CD14-positive monocyte (primary cell): Measurements from ENCODE around the gene APC. TPM values are rescaled to one million over a fixed set of nuclear protein-coding genes. Genes with fewer than 3 reads are reported as not detected.

Source experiments
- DNase-seq, 3 donors: peaks; one replicate each; pipeline ENCODE4 v3.0.0-alpha.2; 2011 to 2022
- H2AFZ ChIP-seq: 2 replicates; pipeline ENCODE4 v1.6.0; 2012; ENCODE audit warnings: mild to moderate bottlenecking, low read depth, low read length, inconsistent platforms; ENCODE audit not compliant: insufficient read depth, poor library complexity, severe bottlenecking
- H3K27ac ChIP-seq, 2 donors: 1 replicate in 1 of 2; 2 replicates in 1 of 2; pipeline ENCODE4 v1.5.1; 2012 to 2013; ENCODE audit warnings: low read length in 2 of 2, control low read depth in 1 of 2, inconsistent platforms in 1 of 2, low read depth in 1 of 2, mild to moderate bottlenecking in 1 of 2
- H3K27me3 ChIP-seq, 2 donors: one replicate each; pipeline versions ENCODE4 v1.6.0 to v1.6.1; 2011 to 2013; ENCODE audit warnings: low read length in 2 of 2; ENCODE audit not compliant: control insufficient read depth in 2 of 2, insufficient read depth in 2 of 2
- H3K36me3 ChIP-seq, 2 donors: replicated peaks in 1 of 2; 1 replicate in 1 of 2; 2 replicates in 1 of 2; pipeline versions ENCODE4 v1.5.1 to v1.6.1; 2012 to 2013; ENCODE audit warnings: low read length in 2 of 2, control low read depth in 1 of 2, inconsistent platforms in 1 of 2, mild to moderate bottlenecking in 1 of 2; ENCODE audit not compliant: insufficient read depth in 2 of 2, control insufficient read depth in 1 of 2
- H3K4me1 ChIP-seq, 2 donors: 1 replicate in 1 of 2; 2 replicates in 1 of 2; pipeline versions ENCODE4 v1.5.1 to v1.6.1; 2012 to 2013; ENCODE audit warnings: low read length in 2 of 2, control low read depth in 1 of 2, inconsistent platforms in 1 of 2, mild to moderate bottlenecking in 1 of 2, moderate library complexity in 1 of 2; ENCODE audit not compliant: insufficient read depth in 2 of 2, control insufficient read depth in 1 of 2
- H3K4me2 ChIP-seq: replicated peaks from 2 replicates; pipeline ENCODE3; 2012; ENCODE audit warnings: low read length, moderate library complexity, mild to moderate bottlenecking; ENCODE audit not compliant: poor library complexity, severe bottlenecking; ENCODE audit errors: extremely low read depth
- H3K4me3 ChIP-seq, 3 experiments: fragments of 200-600 bp in 1 of 3; sonication (generic) in 1 of 3; replicated peaks in 1 of 3; 1 replicate in 2 of 3; 2 replicates in 1 of 3; pipeline ENCODE4 v1.5.1; 2011 to 2013; ENCODE audit warnings: low read length in 3 of 3, mild to moderate bottlenecking in 3 of 3, control low read depth in 2 of 3, low read depth in 2 of 3, inconsistent platforms in 1 of 3, moderate library complexity in 1 of 3
- H3K79me2 ChIP-seq: 2 replicates; pipeline ENCODE4 v1.6.0; 2012; ENCODE audit warnings: mild to moderate bottlenecking, control low read depth, inconsistent platforms, low read length, moderate library complexity; ENCODE audit not compliant: insufficient read depth
- H3K9ac ChIP-seq: 2 replicates; pipeline ENCODE4 v1.6.0; 2017; ENCODE audit warnings: low read length, mild to moderate bottlenecking; ENCODE audit not compliant: insufficient read depth, poor library complexity, severe bottlenecking
- H3K9me3 ChIP-seq, 2 donors: replicated peaks in 1 of 2; 1 replicate in 1 of 2; 2 replicates in 1 of 2; pipeline versions ENCODE4 v1.5.1 to v1.6.1; 2012 to 2013; ENCODE audit warnings: low read length in 2 of 2, control low read depth in 1 of 2; ENCODE audit not compliant: control insufficient read depth in 1 of 2, insufficient read depth in 1 of 2
- H4K20me1 ChIP-seq: 2 replicates; pipeline ENCODE4 v1.6.0; 2012; ENCODE audit warnings: mild to moderate bottlenecking, low read length, control low read depth, moderate library complexity; ENCODE audit not compliant: insufficient read depth
- H3K27ac Mint-ChIP-seq, 7 donors: one replicate each; pipeline ENCODE4 v1.8.0; 2020; ENCODE audit warnings: mild to moderate bottlenecking in 7 of 7, mixed read lengths in 7 of 7, moderate library complexity in 6 of 7, inconsistent platforms in 2 of 7
- H3K27me3 Mint-ChIP-seq, 3 donors: one replicate each; pipeline ENCODE4 v1.8.0; 2021 to 2022; ENCODE audit warnings: low read depth in 3 of 3, mild to moderate bottlenecking in 3 of 3, mixed read lengths in 3 of 3, moderate library complexity in 3 of 3, inconsistent platforms in 1 of 3
- H3K36me3 Mint-ChIP-seq, 2 donors: one replicate each; pipeline ENCODE4 v1.8.0; 2020; ENCODE audit warnings: mixed read lengths in 2 of 2, inconsistent platforms in 1 of 2, mild to moderate bottlenecking in 1 of 2
- H3K4me1 Mint-ChIP-seq: one replicate; pipeline ENCODE4 v1.8.0; 2020; ENCODE audit warnings: mild to moderate bottlenecking, mixed read lengths
- H3K4me3 Mint-ChIP-seq, 2 donors: one replicate each; pipeline ENCODE4 v1.8.0; 2020; ENCODE audit warnings: mild to moderate bottlenecking in 2 of 2, mixed read lengths in 2 of 2, moderate library complexity in 1 of 2
- H3K9me3 Mint-ChIP-seq, 7 donors: one replicate each; pipeline ENCODE4 v1.8.0; 2020 to 2022; ENCODE audit warnings: mixed read lengths in 7 of 7, mild to moderate bottlenecking in 6 of 7, moderate library complexity in 6 of 7, inconsistent platforms in 2 of 7
- WGBS: methylation state at CpG from one replicate; pipeline ENCODE4 v1.1.5; 2013; ENCODE audit warnings: missing lambda C conversion rate; ENCODE audit not compliant: insufficient coverage; 5-methylcytosine and 5-hydroxymethylcytosine counted together
- intact Hi-C, 2 donors: fragments of 100-400 bp; cut with micrococcal nuclease; formaldehyde crosslinking; loops; one replicate each; pipeline versions ENCODE4 v1.15.0 to v1.15.1; 2023
- polyA plus RNA-seq, 3 donors: library from polyadenylated mRNA; depleted of rRNA in 1 of 3; unstranded in 2 of 3; stranded (reverse) in 1 of 3; fragments of 300-500 nt in 2 of 3; fragments of >200 nt in 1 of 3; fragmentation: Illumina TruSeq in 2 of 3; gene quantifications; 1 replicate in 2 of 3; 2 replicates in 1 of 3; pipeline ENCODE4 v1.2.3, GENCODE V29; 2012 to 2021
- TF ChIP-seq, protein P1 (sequence below): fragments of 200-600 bp; IDR thresholded peaks from one replicate; pipeline ENCODE4 v1.8.0; 2022; ENCODE audit warnings: antibody characterized with exemption, mild to moderate bottlenecking

Gene APC
- polyA plus RNA-seq, 3 donors = 6.5 to 13.6 (median 9.0) TPM

GRCh38 chr5:112794410-112794809, 56.7 kb downstream of the APC start:
- no peak for DNase-seq
- H3K36me3 ChIP-seq = peaks cover 56 to 98% of the 10 kb centered on the region in 2 donors
- no peak overlapping the region for H3K27ac ChIP-seq
- H3K36me3 Mint-ChIP-seq = peaks cover 60 to 73% of the 10 kb centered on the region in 2 donors
- H3K9ac ChIP-seq = no peak overlapping the region
- H2AFZ ChIP-seq = no peak overlapping the region
- H3K27me3 ChIP-seq = no peaks in the 10 kb centered on the region
- H3K9me3 ChIP-seq = no peaks in the 10 kb centered on the region
- no peak overlapping the region for H3K4me3 Mint-ChIP-seq
- H3K4me2 ChIP-seq = no peak overlapping the region
- H3K4me3 ChIP-seq = no peak overlapping the region
- no peaks in the 10 kb centered on the region for H3K27me3 Mint-ChIP-seq
- peaks cover 3% of the 10 kb centered on the region for H3K4me1 Mint-ChIP-seq
- no peaks in the 10 kb centered on the region for H3K9me3 Mint-ChIP-seq
- H3K4me1 ChIP-seq = no peaks in the 10 kb centered on the region
- H4K20me1 ChIP-seq = no peaks in the 10 kb centered on the region
- peak overlapping the region in 5 of 7 donors; percentile 10 to 40 (median 36) for H3K27ac Mint-ChIP-seq
- TF ChIP-seq, protein P1, sequence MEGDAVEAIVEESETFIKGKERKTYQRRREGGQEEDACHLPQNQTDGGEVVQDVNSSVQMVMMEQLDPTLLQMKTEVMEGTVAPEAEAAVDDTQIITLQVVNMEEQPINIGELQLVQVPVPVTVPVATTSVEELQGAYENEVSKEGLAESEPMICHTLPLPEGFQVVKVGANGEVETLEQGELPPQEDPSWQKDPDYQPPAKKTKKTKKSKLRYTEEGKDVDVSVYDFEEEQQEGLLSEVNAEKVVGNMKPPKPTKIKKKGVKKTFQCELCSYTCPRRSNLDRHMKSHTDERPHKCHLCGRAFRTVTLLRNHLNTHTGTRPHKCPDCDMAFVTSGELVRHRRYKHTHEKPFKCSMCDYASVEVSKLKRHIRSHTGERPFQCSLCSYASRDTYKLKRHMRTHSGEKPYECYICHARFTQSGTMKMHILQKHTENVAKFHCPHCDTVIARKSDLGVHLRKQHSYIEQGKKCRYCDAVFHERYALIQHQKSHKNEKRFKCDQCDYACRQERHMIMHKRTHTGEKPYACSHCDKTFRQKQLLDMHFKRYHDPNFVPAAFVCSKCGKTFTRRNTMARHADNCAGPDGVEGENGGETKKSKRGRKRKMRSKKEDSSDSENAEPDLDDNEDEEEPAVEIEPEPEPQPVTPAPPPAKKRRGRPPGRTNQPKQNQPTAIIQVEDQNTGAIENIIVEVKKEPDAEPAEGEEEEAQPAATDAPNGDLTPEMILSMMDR = no peak
- intact Hi-C loops = no loop called here
- WGBS = 98% methylated on average over 4 of the region's 4 CpGs
- H3K79me2 ChIP-seq = no peaks in the 10 kb centered on the region

GRCh38 chr5:112795342-112795741, 57.7 kb downstream of the APC start:
- intact Hi-C loops = no loop called here
- no peak overlapping the region for H3K4me3 ChIP-seq
- Mint-ChIP-seq H3K4me3 (no peak overlapping the region), H3K4me1 (peaks cover 3% of the 10 kb centered on the region), H3K9me3 (no peaks in the 10 kb centered on the region), H3K27ac (peak overlapping the region in 2 of 7 donors; percentile 20 to 77), H3K36me3 (peaks cover 63 to 70% of the 10 kb centered on the region in 2 donors), H3K27me3 (no peaks in the 10 kb centered on the region)
- H3K9ac ChIP-seq = no peak overlapping the region
- H2AFZ ChIP-seq = no peak overlapping the region
- WGBS = 100% methylated on average over 2 of the region's 3 CpGs
- H3K79me2 ChIP-seq = no peaks in the 10 kb centered on the region
- DNase-seq = no peak
- TF ChIP-seq, protein P1 = no peak
- peaks cover 55 to 97% of the 10 kb centered on the region in 2 donors for H3K36me3 ChIP-seq
- H3K27ac ChIP-seq = peak overlapping the region in 1 of 2 donors; percentile 37
- H3K27me3 ChIP-seq = no peaks in the 10 kb centered on the region
- no peaks in the 10 kb centered on the region for H3K9me3 ChIP-seq
- no peak overlapping the region for H3K4me2 ChIP-seq
- no peaks in the 10 kb centered on the region for H4K20me1 ChIP-seq
- H3K4me1 ChIP-seq = no peaks in the 10 kb centered on the region
